Stromal cell of bone marrow (primary cell): ENCODE measurements around the gene RNF213.
"Not testable (repeated sequence)": the region's sequence is repeated elsewhere in the genome, so short reads cannot be mapped to it uniquely, and the experiment has no call there.

ENCODE experiments used
- DNase-seq: peaks from one replicate; pipeline ENCODE4 v3.0.0-alpha.2; 2012; ENCODE audit warnings: low read depth

The RNF213 gene

DNA sequence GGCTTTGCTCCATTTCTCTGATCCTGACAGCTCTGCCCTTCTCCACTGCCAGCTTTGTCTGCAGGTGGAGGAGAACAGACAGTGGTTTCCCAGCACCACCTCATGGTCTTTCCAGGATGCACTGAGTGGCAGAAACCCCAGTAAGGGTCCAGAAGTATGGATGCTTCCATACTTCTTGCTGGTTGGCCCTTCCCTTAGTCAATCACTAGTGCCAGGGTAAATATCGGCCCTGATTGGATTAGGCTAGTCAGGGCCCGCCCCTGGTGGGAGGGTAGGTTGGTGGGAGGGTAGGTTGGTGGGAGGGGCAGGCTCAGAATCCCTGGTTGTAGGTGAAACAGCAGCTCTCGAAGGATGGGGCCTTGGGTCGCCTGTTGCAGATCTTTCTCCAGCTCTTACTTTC lies 10.2 kb downstream of the RNF213 start:
- DNase-seq, result no peak

DNA sequence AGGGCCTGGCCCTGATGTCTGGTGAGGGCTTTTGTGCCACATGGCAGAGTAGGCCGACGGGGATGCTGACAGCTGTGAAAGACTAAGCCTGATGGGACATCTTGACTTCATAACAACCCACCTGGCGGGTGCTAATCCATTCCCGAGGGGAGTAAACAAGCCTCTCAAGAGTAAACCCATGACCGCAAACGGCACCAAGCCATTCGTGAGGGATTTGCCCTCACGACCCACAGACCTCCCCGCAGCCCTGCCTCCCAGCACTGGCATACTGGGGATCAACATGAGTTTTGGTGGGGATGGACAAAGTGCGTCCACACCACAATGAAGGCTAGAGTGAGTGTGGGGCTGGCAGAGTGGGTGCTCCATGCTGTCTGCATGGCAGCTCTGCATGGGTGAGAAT lies 11.7 kb downstream of the RNF213 start:
- DNase-seq, result no peak

DNA sequence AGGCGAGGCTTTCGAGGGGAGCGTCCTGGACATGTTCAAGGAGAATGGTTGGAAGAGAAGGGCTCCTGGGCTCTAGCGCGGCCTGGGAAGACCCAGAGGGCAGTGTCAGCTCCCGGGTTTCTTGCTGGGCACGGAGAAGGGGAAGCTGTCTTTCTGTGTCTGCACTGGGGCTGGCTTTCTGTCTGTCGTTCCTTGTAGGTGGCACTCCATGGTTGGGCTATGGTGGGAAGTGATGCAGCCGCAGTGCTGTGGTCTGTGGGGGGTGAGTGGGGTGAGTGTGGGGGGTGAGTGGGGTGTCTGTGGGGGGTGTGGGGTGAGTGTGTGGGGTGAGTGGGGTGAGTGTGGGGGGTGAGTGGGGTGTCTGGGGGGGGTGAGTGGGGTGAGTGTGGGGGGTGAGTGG lies 13.7 kb downstream of the RNF213 start:
- no peak for DNase-seq

DNA sequence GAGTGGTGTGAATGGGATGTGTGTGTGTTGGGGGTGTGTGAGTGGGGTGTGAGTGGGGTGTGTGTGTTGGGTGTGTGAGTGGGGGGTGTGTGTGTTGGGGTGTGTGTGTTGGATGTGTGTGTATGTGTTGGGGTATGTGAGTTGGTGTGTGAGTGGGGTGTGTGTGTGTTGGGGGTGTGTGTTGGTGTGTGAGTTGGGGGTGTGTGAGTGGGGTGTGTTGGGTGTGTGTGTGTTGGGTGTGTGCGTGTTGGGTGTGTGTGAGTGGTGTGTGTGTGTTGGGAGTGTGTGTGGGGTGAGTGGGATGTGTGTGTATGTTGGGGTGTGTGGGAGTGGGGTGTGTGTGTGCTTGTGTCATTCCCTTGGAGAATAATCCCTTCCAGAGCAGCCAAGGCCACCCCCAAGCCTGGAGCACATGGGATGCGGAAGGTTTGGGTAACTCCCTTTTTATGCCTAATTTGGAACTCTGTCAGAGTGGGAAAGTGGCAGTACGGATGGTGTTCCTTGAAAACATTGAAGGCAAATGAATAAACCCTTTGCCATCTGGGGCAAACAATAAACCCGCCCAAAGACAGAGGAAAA lies 14.3 kb downstream of the RNF213 start:
- no peak for DNase-seq

- not testable (repeated sequence) for DNase-seq
Observed at GRCh38 chr17:80275857-80276256, 15.2 kb downstream of the RNF213 start.

GRCh38 chr17:80277751-80278671 lies 17.4 kb downstream of the RNF213 start:
- DNase-seq, result no peak

GRCh38 chr17:80279895-80280294 lies 19.2 kb downstream of the RNF213 start:
- peak; percentile 67 for DNase-seq

DNA sequence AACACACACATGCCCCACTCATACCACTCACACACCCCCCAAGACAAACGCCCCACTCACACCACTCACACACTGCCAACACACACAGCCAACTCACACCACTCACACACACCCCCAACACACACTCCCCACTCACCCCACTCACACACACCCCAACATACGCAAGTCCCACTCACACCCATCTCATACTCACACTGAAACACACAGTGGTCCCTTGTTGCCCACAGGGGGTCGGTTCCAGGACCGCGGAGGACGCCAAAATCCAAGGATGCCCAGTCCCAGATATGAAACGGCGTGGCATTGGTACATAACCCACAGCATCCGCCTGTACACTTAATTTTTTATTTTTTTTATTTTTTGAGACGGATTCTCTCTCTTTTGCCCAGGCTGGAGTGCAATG lies 20.9 kb downstream of the RNF213 start:
- DNase-seq, result no peak

DNA sequence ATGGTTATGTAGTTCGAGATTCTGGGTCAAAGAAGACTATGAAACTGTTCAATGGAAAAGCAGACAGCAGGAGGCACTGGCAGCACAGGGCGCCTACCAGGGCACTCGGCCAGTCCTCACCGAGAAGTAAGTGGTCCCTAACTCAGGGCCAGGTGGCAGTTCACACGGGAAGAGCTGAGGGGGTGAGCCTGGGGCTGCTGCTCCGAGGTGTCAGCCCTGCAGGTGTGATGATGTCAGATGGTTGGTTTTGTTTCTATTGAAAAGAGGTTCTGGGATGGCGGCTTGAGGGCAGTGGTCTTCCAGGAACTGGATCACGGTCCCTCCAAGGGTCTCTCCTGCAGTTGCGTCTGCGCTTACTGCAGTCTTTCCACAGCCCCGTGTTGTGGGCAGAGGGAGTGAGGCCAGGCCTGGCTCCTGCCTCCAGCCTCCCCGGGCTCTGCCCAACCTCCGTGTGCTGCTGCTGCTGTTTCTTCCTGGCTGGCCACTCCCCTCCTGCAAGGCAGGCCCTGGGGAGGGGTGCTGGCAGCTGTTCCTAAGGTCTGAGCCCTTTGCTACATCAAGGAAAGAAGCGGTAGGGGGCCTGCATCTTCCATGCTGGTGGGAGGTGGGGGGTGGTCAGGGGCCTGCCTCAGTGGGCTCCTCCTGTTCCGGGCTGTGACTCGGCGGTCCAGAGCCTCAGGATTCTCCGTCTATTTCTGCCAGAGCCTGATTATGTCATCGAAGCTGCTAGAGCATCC lies 22.6 kb downstream of the RNF213 start:
- DNase-seq, result no peak

DNA sequence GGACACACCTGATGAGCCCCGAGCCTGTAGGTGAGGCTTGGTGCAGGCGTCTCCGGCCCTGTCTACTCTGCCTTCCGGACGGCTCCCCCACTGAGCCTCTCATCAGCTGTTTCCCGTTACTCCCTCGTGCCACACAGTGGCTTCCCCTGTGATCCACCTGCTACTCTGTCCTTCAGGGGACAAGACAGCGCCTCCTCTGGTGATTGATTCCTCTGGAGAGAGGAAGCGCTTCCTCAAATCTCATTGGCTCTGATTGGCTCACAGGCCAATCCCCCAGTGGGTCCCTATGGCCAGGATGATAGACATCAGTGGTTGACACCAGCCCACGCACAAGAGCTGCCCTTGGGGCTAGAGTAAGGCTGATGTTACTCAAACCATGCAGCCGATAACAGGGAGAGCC lies 24.0 kb downstream of the RNF213 start:
- DNase-seq, result no peak

GRCh38 chr17:80285237-80285920 lies 24.7 kb downstream of the RNF213 start:
- no peak for DNase-seq

DNA sequence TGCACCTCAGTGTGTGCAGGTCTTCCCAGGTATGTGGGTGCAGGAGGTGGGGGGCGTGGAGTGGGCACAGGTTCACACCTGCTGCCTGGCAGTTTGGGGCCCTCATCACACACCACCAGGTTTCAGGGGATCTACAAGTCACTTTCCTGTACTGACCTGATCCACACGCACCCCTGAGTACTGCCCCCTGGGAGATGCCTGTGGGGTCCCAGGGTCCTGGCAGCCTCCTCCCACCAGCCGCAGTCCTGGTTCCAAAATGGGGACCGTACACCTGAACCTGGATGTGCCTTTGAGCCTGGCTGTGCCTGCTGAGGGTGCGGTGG lies 25.9 kb downstream of the RNF213 start:
- no peak for DNase-seq

GRCh38 chr17:80287038-80287437 lies 26.4 kb downstream of the RNF213 start:
- DNase-seq, result no peak

DNA sequence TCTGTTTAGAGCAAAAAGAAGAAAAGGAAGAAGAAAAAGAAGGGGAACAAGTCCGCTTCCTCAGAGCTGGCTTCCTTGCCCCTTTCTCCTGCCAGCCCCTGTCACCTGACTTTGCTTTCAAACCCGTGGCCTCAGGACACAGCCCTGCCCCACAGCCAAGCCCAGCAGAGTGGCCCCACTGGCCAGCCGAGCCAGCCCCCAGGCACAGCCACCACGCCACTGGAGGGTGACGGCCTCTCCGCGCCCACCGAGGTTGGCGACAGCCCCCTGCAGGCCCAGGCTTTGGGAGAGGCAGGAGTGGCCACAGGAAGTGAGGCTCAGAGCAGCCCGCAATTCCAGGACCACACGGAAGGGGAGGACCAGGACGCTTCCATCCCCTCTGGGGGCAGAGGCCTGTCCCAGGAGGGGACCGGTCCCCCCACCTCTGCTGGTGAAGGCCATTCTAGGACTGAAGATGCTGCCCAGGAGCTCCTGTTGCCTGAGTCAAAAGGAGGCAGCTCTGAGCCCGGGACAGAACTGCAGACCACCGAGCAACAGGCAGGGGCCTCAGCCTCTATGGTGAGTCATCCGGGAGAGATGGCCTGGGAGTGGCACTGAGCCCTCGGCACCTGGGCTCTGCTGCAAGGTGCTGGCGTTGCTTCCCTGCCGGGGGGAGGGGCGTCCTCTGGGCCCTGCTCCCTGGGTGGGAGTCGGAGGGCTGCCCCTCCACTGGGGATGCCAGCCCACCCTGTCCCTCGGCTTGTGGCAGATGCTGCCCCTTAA lies 27.3 kb downstream of the RNF213 start:
- no peak for DNase-seq

GRCh38 chr17:80289616-80290015 lies 29.0 kb downstream of the RNF213 start:
- no peak for DNase-seq

DNA sequence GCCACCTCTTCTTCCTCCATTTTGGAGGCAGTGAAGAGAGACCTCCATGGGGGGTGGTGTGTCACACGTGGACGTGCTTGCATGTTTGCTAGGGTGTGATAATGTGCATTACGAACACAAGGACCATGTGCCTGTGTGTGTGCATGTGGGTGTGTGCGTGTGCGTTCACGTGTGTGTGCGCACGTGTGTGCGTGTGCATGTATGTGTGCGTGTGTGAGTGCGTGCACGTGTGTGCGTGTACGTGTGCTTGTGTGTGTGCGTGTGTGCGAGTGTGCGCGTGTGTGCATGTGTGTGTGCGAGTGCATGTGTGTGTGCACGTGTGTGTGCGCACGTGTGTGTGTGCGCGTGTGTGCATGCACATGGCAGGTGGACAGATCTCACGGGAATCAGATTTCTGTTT lies 29.5 kb downstream of the RNF213 start:
- DNase-seq, result no peak

DNA sequence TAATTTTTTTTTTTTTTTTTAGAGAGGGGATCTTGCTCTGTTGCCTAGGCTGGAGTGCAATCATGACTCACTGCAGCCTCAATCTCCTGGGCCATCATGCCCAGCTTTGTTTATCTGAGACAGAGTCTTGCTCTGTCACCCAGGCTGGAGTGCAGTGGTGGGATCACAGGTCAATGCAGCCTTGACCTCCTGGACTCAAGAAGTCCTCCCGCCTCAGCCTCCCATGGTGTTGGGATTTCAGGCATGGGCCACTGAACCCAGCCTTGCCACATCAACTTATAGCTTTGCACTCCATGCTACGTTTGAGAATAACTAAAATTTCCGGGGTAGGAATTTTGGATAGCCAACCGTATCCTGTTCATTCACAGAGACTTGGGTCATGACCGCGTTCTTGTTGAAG lies 30.6 kb downstream of the RNF213 start:
- no peak for DNase-seq

DNA sequence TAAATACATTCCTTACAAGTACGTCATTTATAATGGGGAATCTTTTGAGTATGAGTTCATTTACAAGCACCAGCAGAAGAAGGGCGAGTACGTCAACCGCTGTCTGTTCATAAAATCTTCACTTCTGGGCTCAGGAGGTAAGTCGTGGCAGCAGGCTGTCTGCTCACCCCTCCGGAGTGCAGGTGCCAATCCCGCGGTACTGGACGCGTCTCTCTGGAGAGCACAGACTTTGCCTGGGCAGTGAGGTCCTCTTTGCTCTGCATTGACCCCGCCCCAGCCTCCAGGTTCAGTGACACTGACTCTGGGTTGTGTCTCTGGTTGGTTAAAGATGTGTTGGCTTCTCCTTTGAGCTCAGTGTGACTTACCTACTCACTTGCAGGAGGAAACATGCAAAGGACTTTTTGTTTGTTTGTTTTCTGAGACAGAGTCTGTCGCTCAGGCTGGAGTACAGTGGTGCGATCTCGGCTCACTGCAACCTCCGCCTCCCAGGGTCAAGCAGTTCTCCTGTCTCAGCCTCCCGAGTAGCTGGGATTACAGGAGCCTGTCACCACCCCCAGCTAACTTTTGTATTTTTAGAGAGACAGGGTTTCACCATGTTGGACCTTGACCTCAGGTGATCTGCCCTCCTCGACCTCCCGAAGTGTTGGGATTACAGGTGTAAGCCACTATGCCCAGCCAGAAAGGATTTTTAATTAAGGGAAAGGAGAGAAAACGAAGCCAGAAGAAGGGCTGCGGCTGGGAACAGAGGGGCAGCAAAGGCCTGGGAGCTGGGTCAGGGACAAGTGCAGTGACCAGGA lies 31.2 kb downstream of the RNF213 start:
- no peak for DNase-seq

DNA sequence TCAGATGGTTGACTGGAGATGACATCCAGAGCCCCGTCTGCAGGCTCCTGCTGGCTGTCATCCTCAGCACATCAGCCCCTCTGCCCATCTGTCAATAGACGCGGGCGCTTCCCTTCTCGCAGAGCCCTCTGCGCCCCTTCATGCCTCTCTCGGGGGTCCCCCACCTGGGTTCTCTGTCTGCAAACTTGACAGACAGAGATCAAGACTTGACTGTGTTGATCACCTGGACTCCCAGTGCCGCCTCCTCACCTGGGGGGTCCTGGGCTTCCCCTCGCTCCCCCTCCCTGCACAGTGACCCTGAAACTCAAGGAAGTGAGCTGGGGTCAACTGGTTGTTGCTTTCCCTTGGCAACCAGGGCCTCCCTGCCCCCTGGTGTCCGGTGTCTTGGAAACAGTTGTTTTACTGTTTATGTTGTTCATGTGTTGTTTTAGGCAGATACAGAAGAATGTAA lies 31.9 kb downstream of the RNF213 start:
- DNase-seq, result no peak

DNA sequence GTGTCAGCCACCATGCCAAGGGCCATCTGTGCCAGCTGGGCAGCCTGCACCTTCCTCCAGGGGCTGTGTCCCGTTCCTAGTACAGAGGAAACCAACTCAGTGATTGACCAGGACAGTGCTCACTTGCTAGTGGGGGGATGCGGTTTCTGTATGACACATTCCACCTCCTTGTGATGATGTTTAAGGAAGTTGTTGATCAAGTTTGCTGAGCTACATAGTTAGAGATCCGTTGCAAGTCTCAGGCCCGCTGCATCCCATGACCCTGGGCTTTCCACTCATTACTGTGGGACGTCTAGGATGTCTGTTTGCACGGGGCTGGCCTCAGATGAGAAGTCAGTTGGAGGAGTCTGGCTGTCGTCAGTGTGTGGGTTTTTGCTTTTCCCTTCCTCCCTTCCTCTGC lies 33.6 kb downstream of the RNF213 start:
- no peak for DNase-seq

GRCh38 chr17:80294653-80295052 lies 34.0 kb downstream of the RNF213 start:
- DNase-seq, result no peak
